Thyroid gland (tissue), 4 donors: Measurements from ENCODE around the gene KAT2A.

ENCODE experiments used
- CTCF ChIP-seq, 6 experiments: fragments of 200-600 bp in 3 of 6; fragments of 450-650 bp in 3 of 6; sonication (generic) in 3 of 6; IDR thresholded peaks; one replicate each; pipeline ENCODE4 v1.5.1; 2016 to 2019; ENCODE audit warnings: antibody characterized with exemption in 6 of 6, mild to moderate bottlenecking in 2 of 6, inconsistent platforms in 1 of 6, moderate library complexity in 1 of 6
- POLR2A ChIP-seq, 2 donors: fragments of 450-650 bp; IDR thresholded peaks; one replicate each; pipeline ENCODE4 v1.6.1; 2017; ENCODE audit warnings: antibody characterized with exemption in 2 of 2, mild to moderate bottlenecking in 2 of 2, moderate library complexity in 1 of 2

- no peak for TF ChIP-seq CTCF (IDR thresholded peaks at IDR 0.05)
- TF ChIP-seq POLR2A (IDR thresholded peaks at IDR 0.05): no peak
Measured at GRCh38 chr17:42071810-42072209, 49.4 kb downstream of the KAT2A start.
